HG02885 (cell line): ENCODE data around the gene PYURF.
A peak's percentile ranks its signal among the peaks of the same experiment; 100 is the strongest.
"Not testable (repeated sequence)": the region's sequence is repeated elsewhere in the genome, so short reads cannot be mapped to it uniquely, and the experiment has no call there.

Source experiments
- ATAC-seq: cut with Tn5 transposase; IDR thresholded peaks from one replicate; pipeline ENCODE4 v1.9.1; 2021; ENCODE audit warnings: mild to moderate bottlenecking; ENCODE audit not compliant: unreplicated experiment, poor library complexity

The PYURF gene, protein sequence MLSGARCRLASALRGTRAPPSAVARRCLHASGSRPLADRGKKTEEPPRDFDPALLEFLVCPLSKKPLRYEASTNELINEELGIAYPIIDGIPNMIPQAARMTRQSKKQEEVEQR

DNA sequence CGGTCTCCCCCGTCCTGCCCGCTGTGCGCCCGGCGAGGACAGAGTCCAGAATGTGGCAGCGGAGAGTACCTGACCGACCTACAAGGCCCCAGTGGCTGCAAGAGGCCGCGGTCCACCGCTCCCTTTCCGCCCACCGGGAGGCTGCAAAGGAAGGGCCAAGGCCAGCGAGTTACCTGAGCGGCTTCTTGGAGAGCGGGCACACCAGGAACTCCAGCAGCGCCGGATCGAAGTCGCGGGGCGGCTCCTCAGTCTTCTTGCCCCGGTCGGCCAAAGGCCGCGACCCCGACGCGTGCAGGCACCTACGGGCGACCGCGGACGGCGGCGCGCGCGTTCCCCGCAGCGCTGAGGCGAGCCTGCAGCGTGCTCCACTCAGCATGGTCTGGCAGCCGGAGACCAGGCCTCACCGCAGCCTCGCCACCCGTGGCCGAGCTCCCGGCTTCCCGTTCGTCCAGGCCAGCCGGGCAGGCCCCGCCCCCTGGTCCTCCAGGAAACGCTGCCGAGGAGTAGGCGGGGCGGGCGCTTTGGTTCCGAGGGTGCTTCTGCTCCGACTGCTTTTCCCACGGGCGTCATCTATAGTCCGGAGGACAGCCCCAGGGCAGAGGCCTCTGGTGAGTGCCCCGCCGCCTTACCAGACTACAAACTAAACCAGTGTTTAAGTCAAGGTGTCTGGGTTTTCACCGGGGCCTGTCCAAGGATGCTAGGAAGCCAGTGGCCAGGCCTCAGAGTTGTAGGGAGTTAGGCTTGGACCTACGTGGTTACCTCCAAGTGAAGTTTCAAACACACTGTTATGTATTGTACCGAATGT is at the start of gene PYURF:
TSS of gene PYURF (minus strand) at position 452 of the 805 bp plus-strand sequence. CDS start at position 376, 76 bp downstream.
- peak; percentile 81 for ATAC-seq

DNA sequence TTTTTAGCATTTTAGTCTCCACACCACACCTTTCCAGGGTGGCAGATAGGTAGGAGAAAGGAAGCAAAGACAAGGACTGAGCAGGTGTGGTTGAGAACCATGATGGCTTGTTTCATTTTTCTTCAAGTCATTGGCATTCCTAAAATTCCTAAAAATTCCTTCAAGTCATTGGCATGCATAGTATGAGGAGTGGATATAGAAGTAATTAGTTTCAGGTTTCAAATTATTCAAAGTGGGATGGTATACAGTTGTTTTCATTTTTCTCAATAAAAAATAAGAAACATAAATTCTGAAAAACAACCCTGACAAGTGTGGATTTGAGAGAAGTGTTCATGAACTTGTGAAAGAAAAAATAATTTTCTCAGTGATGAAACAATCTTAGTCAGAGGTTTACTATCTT is 46.4 kb upstream of the PYURF start:
- ATAC-seq: no peak

DNA sequence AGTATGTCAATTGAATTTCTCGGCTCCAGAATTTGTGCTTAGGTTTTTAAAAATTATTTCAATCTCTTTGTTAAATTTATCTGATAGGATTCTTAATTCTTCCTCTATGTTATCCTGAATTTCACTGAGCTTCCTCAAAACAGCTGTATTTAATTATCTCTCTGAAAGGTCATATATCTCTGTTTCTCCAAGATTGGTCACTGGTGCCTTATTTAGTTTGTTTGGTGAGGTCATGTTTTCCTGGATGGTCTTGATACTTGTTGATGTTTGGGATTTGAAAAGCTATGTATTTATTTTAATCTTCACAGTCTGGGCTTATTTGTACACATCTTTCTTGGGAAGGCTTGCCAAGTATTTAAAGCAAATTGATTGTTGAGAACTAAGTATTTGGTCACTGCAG is 44.0 kb upstream of the PYURF start:
- ATAC-seq: no peak

DNA sequence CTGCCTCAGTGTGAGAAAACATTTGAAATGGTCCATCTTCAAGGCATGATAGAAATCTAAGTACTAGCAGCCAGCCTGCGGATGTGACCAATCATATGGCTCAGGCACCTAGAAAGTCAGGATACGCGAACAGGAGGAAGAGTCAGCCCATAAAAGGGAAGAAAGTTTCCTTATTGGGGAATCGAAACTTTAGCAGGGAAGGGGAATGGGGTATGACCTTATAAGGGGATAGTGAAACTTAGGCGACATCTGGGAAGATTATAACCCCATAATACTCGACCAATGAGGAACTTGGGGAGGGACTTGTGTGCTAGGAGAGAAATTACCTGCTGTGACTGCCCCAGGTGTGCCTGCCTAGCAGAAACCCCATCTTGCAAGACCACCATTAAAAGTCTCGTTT is 26.2 kb upstream of the PYURF start:
- ATAC-seq: no peak

DNA sequence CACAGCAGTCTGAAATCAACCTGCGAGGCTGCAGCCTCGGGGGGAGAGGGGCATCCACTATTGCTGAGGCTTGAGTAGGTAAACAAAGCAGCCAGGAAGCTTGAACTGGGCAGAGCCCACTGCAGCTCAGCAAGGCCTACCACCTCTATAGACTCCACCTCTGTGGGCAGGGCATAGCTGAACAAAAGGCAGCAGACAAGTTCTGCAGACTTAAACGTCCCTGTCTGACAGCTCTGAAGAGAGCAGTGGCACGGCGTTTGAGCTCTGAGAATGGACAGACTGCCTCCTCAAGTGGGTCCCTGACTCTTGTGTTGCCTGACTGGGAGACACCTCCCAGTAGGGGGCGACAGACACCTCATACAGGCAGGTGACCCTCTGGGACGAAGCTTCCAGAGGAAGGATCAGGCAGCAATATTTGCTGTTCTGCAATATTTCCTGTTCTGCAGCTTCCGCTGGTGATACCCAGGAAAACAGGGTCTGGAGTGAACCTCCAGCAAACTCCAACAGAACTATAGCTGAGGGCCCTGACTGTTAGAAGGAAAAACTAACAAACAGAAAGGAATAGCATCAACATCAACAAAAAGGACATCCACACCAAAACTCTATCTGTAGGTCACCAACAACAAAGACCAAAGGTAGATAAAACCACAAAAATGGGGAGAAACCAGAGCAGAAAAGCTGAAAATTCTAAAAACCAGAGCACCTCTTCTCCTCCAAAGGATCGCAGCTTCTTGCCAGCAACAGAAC is 15.9 kb upstream of the PYURF start:
- not testable (repeated sequence) for ATAC-seq

DNA sequence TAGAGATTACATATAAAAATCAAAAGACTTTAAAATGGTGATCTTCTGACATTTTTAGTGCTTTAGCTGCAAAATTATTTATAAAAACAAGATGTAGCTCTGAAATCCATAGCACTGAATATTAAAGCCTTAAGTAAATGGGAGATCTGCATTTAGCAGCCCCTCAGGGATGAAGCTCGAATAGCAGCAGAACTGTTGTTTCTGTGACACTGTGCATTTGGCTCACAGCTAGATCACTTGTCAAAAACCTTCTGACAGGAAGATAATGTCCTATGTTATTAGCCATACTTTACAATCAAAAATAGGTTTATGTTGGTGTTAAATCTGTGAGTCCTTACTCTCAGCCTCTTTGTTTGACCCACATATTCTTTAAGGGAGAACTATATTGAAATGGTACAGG is 14.1 kb upstream of the PYURF start:
- no peak for ATAC-seq

DNA sequence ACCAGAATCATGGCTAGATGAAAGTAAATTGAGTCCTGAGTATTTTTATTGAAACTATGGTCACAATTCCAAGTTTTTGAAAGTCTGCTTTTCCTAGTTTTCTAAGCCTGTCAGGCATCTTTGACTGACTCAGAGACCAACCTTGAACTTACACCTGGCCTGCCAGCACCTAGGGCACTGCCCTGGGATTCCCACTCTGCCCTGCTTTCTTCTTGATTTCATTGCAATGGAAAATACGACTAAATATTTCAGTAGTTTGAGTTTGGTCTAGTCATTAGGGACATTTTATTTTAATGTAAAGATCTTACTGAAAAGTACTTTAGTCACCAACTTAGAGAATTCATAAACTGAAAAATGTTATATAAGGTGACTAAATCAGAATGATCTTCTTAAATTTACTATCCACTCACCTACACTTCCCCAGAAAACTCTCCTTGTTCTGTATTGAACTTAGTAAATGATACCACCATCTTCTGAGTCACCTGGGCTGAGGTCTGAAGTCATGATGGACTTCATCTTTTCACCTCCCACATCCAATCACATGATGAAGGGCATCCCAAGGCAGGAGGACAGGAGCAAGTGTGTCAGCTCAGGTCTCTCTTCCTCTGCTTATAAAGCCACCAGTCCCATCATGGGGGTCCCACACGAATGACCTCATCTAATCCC is 11.6 kb upstream of the PYURF start:
- ATAC-seq: no peak

DNA sequence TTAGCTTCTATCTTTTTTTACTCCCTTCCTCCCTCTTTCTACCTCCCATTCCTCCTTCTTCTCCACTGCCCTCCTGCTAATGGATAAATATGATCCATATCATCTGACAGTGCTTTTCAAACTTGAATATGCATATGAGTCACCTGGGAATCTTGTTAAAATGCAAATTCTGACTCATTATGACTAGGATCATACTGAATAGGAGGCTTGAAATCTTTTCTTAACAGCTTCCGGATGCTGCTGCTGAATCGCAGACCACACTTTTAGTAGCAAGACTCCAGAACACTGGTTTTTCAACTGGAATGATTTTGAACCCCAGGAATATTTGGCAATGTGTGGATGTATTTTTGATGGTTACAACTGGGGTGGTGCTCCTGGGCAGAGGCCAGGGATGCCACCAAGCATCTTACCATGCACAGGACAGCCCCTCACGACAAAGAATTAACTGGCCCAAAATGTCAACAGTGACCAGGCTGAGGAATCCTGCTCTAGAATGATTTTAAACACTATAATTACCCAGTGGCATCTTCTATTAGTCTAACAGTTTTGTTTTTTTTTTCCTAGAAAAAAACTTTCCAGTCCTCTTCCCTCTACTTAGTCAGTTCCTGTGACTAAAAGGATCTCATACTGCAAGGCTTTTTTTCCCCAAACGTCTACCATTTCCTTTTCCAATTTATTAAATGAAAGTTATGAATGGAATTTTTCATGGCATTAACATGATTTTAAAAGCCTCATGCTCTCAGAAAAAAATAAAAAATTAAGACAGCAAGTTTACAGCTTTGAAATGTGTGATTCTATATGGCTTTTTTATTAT is 10.6 kb upstream of the PYURF start:
- no peak for ATAC-seq

DNA sequence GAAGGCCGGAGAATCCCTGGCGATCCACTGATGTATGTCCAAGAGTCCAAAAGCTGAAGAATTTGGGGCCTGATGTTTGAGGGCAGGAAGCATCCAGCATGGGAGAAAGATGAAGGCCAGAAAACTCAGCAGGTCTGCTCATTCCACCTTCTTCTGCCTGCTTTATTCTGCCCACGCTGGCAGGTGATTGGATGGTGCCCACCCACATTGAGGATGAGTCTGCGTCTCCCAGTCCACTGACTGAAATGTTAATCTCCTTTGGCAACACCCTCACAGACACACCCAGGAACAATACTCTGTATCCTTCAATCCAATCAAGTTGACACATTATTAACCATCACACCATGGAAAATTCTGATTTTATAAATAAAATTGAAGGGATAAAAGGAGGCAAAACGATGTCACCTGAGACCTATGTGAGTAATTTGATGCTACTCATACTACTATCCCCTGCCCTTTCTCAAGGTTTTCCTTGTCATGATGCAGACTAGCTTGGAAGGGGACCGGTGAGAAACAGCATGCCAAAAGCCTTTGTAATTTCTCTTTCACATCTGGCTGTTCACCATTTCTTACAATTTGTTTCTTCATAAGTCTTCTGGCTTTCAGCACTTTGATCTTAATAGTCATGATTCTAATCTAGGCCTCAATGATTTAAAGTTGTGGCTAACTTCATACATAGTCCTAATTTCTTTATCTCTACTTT is 9.7 kb upstream of the PYURF start:
- no peak for ATAC-seq

DNA sequence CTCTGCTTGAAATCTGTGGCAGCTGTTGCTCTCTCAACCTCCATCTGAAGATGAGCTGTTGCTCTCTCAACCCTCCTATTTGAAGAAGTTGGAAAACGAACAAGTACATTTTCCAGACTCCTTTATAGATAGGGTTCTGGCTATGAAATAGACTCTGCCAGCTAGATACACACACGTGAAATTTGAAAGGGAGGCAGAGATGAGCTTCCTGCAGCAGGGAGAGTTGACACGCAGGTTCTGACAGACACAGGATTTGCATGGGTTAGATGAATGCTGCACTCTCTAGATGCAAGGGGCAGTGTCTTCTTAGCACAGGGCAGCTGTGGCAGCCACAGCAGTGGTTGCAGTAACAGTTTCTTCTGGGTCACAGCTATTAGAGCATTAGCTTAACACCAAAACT is 8.0 kb upstream of the PYURF start:
- no peak for ATAC-seq

DNA sequence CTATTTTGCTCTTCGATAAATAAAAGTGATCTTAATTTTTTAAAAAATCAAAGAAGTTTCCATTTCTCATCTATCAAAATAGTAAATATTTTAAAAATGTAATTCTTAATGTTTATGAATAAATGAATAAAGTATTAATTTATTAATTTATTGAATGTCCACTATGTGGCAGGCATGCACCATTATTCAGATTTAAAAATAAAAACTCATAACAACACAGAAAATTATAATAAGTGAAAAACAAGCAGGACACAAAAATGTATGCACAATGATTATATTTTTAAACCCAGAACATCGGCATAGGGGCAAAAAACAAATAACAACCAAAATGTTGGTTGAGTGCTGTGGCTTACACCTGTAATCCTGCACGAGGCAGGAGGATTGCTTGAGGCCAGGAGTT is 5.3 kb upstream of the PYURF start:
- ATAC-seq: no peak

DNA sequence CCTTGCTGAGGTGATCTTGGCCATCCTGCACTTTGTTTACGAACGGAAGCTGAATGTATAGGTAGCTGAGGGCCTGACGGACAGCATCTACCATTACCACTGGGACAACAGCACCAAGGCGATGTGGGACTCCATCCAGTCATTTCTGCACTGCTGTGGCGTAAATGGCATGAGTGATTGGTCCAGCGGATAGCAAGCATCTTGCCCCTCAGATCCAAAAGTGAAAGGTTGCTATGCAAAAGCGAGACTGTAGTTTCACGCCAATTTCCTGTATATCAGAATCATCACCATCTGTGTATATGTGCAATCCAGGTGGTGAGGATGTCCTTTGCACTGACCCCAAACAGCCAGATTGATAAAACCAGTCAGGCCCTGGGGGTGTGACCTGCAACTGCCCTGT is 4.2 kb upstream of the PYURF start:
- ATAC-seq: peak; percentile 46

DNA sequence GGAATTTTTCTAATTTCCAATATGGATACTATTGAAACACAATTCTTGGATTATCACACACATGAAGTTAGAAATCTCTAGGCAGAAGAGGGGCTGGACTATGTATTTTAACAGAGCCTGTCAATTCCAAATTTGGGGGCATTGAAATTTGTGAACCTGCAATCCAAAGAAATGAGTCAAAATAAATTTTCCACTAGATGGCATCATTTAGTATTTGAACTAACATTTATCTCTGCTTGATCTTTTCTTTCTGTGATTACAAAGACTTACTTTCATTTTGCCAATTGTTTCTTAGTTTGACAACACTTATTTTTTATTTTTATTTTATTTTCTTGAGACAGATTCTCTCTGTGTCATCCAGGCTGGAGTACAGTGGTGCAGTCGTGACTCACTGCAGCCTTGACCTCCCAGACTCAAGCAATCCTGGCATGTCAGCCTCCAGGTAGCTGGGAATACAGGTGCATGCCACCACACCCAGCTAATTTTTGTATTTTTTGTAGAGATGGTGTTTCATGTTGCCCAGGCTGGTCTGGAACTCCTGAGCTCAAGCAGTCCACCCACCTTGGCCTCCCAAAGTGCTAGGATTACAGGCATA is 2.7 kb upstream of the PYURF start:
- no peak for ATAC-seq

DNA sequence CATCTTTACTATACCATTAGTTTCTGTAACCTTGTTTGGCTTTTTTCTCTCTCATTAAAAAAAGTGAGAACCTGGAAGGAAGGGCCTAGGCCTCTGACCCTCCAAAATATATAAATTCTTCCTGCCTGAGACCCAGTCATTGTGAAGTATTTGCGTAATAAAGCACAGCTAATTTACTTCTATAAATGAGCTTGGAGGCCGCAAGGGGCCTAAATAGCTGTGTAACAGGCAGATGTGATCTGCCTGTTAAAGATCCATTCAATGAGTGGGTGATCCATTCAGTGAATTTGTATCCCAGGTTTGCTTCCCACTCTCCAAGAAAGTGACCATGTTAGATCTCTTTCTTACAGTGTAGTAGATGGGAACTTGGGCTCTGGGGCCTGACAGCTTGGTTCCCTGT is 595 bp upstream of the PYURF start:
- no peak for ATAC-seq

DNA sequence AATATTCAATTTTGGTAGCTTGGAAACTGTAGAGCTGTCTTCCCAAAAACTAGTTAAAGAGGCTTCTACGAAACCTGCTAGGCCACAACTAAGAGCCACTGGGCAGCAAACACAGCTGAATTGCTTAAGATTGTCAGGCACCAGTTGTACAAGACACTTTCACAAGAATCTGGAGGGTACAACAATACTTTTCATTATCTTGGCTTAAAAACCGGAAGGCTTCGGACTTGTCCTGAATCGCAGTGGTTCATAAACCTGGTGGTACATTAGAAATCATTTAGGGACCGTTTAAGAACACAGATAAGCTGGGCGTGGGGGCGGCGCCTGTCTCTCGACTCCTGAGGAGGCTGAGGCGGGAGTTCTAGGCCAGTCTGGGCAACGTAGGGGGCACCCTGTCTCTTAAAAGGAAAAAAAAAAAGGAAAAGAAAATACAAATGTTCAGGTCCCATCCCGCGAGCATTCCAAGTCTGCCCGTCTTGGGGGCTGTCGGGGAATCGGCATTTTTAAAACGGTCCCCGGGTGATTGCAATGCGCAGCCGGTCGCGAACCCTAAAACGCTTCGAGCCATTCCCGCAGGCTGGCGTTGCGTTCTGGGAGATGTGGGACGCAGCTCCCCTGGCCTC is 763 bp downstream of the PYURF start:
- peak; percentile 30 for ATAC-seq

DNA sequence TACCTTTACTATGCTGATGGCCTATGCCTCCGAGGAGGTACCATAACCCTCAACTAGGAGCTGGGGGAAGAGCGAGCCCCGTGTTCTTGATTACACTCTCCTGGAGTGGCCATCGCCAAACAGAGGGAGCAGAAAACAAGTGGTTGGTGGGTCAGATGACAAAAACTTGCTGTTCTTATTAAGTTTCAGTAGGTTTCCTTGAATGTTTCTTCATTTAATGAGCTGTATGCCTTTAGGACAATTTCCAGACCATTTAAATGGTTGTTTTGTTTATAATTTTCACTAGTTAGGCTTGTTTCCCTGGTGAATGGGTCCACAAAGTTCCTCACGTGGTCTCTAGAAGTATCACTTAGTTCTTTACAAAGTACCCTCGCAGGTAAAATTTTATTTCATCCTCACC is 4.7 kb downstream of the PYURF start:
- no peak for ATAC-seq

DNA sequence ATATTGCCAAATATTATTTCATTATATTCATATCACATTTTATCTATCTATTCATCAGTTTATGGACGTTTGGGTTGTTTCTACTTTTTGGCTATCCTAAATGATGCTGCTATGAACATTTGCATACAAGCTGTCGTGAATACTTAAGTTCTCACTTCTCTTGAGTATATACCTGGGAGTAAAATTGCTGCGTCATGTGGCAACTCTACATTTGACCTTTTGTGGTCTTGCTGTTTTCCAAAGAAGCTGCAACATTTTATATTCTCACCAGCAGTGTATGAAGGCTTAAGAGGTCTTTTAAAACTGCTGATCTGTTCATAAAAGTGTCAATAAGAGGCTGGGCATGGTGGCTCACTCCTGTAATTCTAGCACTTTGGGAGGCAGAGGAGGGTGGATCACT is 5.8 kb downstream of the PYURF start:
- no peak for ATAC-seq

DNA sequence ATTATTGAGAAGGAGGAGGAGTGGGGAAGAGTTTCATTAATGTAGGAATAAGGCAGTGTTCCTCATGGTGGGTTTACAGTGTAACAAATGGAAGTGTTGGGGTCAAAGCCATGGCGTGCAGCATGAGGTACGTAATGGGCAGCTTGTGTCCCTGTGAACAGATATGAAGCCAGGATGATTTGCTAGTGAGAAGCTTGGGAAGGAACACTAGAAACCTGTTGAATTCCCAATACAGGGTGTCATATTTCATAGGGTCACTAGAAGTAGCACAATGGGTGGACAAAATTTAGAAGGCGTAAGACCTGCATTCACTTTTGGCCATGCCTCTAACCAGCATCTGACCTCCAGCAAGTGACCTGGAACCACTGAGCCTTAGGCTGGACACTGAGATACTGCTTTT is 6.8 kb downstream of the PYURF start:
- no peak for ATAC-seq
